Stimulated activated effector memory CD8-positive, alpha-beta T cell treated with anti-CD3 and anti-CD28 coated beads, Interleukin-12 subunit alpha, Interleukin-12 subunit beta, amount 100 ng/mL, for 72 hours (primary cell): ENCODE results near the gene CRELD2.

ENCODE experiments used
- ATAC-seq: fragments of 150-1000 bp; cut with Tn5 transposase; 2 replicates; pipeline ENCODE4 v1.10.0; 2021
- DNase-seq, 2 donors: peaks; one replicate each; pipeline ENCODE4 v3.0.0; 2021 to 2022; ENCODE audit warnings: low spot score in 2 of 2
- H3K27ac Mint-ChIP-seq: one replicate; pipeline ENCODE4 v1.8.0; 2022; ENCODE audit warnings: mild to moderate bottlenecking, mixed read lengths
- H3K36me3 Mint-ChIP-seq: one replicate; pipeline ENCODE4 v1.8.0; 2022; ENCODE audit warnings: mild to moderate bottlenecking, mixed read lengths
- H3K4me1 Mint-ChIP-seq: one replicate; pipeline ENCODE4 v1.8.0; 2022; ENCODE audit warnings: mixed read lengths
- H3K4me3 Mint-ChIP-seq: one replicate; pipeline ENCODE4 v1.8.0; 2022; ENCODE audit warnings: mild to moderate bottlenecking, mixed read lengths
- H3K9me3 Mint-ChIP-seq: one replicate; pipeline ENCODE4 v1.8.0; 2022; ENCODE audit warnings: mixed read lengths

The CRELD2 gene

DNA sequence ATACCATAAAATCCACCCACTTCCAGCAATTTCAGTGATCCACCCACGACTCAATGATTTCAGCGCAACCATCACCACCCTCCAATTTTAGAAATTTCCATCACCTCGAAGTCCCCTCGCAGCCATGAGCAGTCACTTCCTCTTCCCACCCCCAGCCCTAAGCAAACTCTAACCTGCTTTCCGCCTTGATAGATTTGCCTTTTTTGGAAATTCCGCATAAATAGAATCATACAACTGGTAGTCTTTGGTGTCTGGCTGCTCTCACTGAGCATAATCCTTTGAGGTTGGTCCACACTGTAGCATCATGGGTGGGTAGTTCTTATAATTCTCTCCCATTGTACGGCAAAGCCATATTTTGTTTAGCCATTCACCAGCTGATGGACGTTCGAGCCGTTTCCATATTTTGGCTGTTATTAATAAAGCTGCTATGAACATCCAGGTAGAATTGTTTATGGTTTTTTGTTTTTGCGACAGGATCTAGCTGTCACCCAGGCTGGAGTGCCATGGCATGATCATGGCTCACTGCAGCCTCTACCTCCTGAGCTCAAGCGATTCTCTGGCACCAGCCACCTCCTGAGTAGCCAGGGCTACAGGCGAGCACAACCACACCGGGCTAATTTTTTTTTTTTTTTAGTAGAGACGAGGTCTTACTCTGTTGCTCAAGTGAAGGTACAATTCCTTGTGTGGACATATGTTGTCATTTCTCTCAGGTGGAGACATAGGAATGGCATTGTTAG, 58.2 kb downstream of the CRELD2 start:
- Mint-ChIP-seq H3K36me3 (peaks cover 29% of the 10 kb centered on the region), H3K27ac (peak overlapping the region; percentile 92)

More for the DNA sequence above, 58.2 kb downstream of the CRELD2 start:
- Mint-ChIP-seq H3K4me3 (peak overlapping the region; percentile 61), H3K4me1 (peaks cover 27% of the 10 kb centered on the region), H3K9me3 (peaks cover 8% of the 10 kb centered on the region)
- DNase-seq, result peak in 1 of 2 donors; percentile 22
- ATAC-seq, result peak; percentile 72
